Measurements from ENCODE around the gene TSPAN10.

TSPAN10 gene

DNA sequence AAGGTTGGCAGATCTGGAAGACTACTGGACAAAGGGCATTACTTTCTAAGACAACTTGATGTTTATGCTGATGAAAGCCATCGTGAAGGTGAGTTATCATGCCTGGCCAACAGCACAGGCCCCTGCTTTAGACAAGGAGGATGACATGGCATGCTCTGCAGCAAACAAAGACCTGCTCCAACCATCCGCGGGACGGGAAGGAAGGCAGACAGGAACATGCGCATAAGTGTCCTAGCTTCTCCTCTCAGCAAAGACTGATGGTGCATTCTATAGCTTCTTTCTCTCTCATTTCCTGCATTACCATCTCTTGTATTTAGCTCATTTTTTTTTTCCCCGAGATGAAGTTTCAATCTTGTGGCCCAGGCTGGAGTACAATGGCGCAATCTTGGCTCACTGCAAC is 5.5 kb upstream of the TSPAN10 start:
- no peak for DNase-seq (ENCODE audit: extremely low read depth in 1 of 2, low read depth in 1 of 2)

DNA sequence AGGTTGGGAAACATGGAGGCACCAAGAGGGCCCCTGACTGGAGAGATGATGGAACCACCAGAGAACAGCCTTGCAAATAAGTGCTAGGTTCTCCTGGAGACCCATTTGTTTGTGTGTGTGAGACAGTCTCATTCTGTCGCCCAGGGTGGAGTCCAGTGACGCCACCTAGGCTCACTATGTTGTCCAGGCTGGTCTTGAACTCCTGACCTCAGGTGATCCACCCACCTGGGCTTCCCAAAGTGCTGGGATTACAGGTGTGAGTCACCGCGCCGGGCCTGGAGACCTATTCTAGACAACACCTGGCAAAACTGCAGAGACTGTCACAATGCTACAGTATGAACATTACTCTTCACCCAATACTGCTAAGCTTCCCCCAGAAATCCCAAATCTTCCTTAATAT is 1.6 kb upstream of the TSPAN10 start:
- no peak for DNase-seq (ENCODE audit: extremely low read depth in 1 of 2, low read depth in 1 of 2)

DNA sequence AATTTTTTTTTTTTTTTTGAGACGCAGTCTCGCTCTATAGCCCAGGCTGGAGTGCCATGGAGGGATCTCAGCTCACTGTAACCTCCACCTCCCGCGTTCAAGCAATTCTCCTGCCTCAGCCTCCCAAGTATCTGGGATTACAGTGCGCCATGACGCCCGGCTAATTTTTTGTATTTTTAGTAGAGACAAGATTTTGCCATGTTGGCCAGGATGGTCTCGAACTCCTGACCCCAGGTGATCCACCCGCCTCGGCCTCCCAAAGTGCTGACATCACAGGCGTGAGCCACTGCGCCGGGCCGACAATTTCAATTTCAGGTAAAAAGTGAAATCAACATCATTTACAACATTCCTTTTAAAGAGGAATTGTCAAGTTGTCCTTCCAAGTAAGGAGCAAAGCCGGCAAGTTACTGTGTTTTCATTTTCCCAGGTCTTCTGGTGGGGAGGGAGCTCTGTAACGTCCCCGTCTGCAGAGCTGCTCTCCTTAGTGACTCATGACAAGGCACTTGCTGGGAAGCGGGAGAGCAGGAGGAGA is 957 bp upstream of the TSPAN10 start:
- no peak for DNase-seq (ENCODE audit: extremely low read depth in 1 of 2, low read depth in 1 of 2)

DNA sequence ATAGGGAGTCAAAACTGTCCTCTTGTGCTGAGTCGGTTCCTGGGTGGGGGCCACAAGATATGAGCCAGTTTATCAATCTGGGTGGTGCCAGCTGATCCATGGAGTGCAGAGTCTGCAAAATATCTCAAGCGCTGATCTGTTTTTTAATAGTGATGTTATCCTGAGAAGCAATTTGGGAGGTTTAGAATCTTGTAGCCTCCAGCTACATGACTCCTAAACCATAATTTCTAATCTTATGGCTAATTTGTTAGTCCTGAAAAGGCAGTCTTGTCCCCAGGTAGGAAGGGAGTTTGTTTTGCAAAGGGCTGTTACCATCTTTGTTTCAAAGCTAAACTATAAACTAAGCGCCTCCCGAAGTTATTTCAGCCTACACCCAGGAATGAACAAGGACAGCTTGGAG is 1.7 kb downstream of the TSPAN10 start:
- DNase-seq (ENCODE audit: extremely low read depth in 1 of 2, low read depth in 1 of 2): no peak

DNA sequence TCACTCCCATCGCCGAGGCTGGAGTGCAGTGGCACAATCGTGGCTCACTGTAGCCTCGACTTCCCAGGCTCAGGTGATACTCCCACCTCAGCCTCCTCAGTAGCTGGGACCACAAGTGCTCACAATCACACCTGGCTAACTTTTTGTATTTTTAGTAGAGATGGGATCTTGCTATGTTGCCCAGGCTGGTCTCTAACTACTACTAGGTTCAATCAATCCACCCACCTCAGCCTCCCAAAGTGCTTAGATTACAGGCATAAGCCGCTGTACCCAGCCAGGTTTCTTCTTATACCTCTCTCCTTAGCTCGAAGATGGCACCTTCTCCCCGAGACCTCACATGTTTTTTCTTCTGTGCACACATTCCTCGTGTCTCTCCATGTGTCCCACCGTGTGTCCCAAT is 3.0 kb downstream of the TSPAN10 start:
- no peak for DNase-seq (ENCODE audit: extremely low read depth in 1 of 2, low read depth in 1 of 2)

DNA sequence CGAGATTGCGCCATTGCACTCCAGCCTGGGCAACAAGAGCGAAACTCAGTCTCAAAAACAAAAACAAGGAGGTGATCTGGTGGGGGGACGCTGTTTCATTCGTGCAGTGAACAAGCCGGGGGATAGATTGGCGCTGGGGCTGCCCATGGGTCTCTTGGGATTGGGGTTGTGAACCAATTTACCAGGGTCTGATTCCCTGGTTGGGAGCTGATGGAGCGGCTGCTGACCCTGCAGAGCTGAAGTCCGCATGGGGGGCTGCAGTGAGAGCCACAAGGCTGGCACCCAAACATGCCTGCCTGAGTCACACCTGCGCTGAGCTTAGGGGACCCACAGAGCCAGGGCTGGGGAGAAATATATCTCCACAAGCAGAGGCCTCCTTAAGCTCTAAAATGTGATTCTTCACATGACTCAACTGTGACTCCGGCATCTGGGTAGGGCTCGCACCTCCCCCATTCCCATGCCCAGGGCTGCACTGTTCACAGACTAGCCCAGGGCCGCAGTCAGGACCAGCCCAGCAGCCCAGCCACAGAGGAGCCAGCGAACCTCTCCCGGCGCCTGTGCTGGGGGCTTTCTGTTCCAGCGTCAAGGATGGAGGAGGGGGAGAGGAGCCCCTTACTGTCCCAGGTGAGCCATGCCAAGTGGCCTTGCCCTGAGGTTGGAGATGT is 5.0 kb downstream of the TSPAN10 start:
- DNase-seq (ENCODE audit: extremely low read depth in 1 of 2, low read depth in 1 of 2): no peak

DNA sequence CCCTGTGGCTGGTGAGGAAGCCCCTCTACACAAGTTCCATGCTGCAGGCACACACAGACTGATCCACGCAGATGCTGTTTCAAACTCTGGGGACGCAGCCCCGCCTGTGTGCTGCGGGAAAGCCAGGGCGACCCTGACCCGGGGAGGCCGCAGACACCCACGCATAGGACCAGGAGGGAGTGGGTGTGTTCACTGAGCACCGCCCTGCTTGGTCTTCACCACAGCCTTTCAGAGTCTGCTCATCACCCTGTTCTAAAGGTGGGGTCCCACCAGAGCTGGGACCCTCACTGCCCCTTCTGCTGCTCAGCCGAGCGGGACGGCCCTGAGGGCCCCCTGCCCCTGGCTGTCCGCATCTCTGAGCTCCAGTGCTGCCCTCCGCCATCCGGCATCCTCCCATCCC is 7.5 kb downstream of the TSPAN10 start:
- DNase-seq (ENCODE audit: extremely low read depth in 1 of 2, low read depth in 1 of 2): no peak

DNA sequence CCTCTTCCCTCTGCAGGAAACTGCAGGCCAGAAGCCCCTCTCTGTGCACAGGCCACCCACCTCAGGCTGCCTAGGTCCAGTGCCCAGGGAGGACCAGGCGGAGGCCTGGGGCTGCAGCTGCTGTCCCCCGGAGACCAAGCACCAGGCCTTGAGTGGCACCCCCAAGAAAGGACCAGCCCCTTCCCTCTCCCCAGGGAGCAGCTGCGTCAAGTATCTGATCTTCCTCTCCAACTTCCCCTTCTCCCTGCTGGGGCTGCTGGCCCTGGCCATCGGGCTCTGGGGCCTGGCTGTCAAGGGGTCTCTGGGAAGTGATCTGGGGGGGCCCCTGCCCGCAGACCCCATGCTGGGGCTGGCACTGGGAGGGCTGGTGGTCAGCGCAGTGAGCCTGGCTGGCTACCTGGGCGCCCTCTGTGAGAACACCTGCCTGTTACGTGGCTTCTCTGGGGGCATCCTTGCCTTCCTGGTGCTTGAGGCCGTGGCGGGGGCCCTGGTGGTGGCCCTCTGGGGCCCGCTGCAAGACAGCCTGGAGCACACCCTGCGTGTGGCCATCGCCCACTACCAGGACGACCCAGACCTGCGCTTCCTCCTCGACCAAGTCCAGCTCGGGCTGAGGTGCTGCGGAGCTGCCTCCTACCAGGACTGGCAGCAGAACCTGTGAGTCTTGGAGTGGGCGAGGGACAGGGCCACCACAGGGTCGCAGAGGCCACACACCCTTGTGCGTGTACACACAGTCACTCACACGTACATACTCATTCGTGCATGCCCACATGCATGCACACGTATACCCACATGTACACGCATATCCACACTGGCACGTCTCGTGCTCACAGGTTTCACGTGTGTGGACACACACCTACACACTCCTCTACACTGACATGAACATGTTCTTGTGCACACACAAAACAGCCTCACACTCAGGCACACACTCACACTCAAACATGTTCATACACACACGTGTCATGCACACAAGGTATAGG is 8.3 kb downstream of the TSPAN10 start:
- DNase-seq (ENCODE audit: extremely low read depth in 1 of 2, low read depth in 1 of 2): no peak

DNA sequence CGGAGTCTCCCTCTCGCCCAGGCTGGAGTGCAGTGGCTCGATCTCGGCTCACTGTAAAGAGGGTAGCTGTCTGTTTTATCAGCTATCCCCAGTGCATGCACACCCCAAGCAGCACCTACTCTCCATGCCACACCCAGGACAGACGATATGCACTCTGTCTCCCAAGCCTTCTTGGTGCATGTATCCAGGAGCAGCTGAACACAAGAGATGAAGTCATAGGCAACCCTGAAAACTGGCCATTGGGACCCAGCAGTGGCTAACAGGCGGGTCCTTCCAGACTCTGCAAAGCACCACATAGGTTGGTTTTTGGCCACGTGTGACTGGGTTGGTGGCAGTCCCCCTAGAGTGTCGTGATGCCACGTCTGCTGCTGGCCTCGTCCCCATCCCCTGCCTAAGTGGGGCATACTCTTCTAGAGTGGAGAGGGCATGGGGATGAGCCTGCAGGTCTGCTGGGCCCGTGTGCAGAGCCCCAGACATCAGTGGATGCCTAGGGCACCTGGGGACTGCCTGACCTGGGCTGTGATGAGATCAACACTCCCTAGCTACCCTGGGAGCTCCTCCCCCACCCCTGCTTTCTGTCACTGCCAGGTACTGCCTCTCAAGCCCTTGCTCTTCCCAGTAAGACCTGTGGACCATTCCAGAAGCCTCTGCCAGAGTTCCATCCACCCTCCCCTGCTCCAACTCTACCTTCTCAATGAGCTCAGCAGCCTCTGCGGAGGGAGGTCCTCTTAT is 10.0 kb downstream of the TSPAN10 start:
- no peak for DNase-seq (ENCODE audit: extremely low read depth in 1 of 2, low read depth in 1 of 2)

DNA sequence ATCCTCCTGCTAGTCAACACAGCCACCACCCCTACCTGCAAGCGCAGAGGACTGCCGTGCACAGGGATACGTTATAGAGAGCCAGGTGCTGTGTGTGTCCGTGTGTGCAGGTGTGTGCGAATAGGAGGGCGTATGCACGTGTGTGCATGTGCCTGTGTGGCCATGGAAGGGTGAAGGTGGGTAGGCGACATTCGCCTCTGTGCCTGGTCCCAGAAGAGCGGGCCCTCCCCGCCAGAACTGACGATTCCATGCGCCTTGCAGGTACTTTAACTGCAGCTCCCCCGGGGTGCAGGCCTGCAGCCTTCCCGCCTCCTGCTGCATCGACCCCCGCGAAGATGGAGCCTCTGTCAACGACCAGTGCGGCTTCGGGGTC is 10.6 kb downstream of the TSPAN10 start:
- no peak for DNase-seq (ENCODE audit: extremely low read depth in 1 of 2, low read depth in 1 of 2)

DNA sequence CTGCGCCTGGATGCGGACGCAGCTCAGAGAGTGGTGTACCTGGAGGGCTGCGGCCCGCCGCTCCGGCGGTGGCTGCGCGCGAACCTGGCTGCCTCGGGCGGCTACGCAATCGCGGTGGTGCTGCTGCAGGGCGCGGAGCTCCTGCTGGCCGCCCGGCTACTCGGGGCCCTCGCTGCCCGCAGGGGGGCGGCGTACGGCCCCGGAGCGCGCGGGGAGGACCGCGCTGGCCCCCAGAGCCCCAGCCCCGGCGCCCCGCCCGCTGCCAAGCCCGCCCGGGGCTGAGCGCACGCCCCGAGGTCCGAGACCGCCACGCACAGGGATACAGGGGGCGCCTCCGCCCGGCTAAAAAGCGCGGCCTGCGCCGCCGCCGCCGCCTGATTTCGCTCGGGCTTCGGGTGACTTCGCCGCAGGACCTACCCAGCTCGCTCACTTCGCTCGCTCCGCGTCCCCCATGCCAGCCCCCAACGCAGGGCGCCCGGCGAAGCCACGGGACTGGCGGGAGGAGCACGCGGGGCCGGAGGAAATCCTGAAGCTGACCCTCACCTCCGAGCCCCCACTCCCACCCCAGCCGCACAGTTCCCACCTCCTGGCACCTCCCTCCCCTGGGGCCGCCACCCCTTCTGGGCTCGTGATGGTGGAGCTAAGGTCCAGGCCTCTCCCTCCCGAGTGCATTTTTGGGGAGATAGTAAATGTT is 11.2 kb downstream of the TSPAN10 start:
- DNase-seq (ENCODE audit: extremely low read depth in 1 of 2, low read depth in 1 of 2): no peak

DNA sequence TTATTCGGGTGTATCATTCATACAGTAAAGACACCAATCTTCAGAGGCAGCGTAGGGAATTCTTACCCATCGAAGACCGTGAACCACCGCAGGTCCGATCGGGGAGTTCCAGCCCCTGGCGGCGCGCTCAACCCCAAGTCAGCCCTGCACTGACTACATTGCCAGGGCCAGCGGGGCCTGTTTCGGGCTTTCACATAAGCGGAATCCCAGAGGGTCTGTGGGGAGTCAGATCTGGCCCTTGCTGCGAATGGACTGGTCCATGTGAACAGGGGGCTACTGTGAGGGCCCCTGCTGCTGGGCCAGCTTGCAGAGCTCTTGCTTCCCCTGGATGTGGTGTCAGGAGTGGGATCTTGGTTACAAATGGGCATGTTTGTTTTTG is 11.7 kb downstream of the TSPAN10 start:
- no peak for DNase-seq (ENCODE audit: extremely low read depth in 1 of 2, low read depth in 1 of 2)

DNA sequence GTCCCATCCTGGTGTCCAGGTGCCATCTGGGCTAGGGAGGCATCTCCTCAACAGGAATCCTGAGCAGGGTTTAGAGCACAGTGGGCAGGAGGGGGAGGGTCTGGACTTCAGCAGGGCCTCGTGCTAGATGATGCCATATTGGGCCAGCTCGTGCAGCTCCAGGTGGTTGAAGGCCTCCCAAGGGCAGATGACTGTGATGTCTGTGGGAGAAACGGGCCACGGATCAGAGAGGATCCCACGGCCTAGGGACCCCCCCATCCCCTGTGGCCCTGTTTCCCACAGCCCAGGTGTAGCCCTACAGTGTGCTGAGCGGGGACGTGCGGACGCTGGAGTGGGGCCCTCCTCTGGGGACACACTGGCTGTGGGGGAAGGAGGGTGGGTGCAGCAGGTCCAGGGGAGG is 14.0 kb downstream of the TSPAN10 start:
- no peak for DNase-seq (ENCODE audit: extremely low read depth in 1 of 2, low read depth in 1 of 2)

DNA sequence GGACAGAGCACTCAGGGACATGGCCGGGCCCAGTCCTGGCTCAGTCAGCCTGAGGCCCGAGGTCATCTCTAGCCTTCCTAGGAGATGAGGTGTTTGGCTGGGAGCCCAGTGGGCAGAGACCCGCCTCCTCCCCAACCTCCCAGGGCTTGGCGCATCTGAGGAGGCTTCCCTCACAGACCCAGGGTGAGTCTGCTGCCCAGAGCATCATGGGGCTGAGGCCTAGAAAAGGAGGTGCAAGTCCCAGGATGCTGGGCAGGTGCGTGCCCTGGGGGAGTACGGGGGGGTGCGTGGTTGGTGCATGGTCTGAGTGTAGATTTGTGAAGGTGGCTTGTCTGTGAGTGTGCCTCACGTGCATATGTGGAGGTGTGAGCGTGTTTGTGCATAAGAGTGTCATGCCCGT is 14.7 kb downstream of the TSPAN10 start:
- DNase-seq (ENCODE audit: extremely low read depth in 1 of 2, low read depth in 1 of 2): no peak

DNA sequence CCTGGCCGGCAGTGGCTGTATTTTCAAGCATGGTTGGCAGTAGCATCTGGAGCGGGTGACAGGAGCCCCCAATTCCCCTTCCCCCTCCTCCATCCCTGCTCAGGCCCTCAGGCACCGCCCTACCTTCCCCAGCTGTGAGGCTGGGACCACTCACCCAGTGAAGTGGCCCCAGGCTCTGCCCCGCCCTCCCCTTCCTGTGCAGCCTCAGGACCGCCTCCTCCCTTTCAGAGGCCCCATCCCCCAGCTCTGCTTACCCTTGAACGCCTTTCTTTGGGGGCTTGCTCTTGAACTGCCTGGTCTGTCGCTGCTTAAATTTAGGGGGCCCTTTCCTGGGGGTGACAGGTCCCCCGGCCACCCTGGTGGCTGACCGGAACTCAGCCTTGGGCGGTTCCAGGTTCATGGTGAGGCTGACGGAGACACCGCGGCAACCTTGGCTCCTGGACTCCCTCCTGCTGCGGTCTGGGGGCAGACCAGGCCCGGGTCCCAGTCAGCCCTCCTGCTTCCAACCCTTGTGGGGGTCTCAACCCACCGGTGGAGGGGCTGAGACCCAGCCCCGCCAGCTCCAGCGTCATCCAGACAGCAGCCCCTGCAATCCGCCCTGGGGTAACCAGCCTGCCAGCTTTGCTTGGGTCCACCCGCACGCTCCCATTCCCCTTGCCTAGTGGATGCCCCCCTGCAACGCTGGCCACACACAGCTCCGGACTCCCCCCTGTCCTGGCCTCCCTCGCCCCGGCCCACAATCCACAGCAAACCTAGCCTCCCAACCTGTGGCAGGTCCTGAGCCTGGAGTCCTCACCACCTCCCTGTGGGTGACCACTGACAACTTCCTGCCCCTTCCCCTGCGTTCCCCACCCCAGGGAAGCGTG is 16.1 kb downstream of the TSPAN10 start:
- DNase-seq (ENCODE audit: extremely low read depth in 1 of 2, low read depth in 1 of 2): no peak

DNA sequence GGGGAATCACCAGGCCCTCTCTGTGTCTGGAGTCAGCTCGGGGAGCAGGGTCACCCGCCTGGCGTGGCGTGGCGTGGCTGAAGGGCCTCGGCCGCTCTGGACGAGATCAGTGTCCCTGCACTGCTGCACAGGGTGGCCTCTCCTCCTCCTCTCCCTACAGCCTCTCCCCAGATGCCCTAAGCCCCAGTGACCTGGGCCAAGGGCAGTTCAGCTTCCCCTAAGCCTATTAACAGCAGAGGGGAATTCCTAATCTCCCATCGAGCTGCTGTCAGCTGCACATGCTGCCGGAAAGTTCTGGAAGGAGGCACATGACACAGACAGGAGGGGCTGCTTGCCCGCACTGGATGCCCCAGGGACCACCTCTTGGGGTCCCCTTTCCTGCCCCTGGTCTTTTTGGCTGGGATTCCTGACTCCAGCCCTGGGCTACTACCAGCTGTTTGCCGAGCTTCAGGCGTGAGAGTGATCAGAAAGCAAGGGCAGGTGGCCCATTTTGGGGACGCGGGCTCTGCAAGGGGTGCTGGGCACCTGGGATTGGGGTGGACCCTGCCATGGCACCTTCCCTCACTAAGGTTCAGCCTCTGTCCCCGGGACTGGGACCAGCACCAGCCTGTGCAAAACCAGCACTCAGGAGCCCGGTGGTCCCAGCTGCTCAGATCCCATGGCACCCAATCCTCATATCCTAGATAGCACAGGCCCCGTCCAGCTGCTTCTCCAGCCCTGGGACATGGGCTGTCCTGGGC is 18.6 kb downstream of the TSPAN10 start:
- no peak for DNase-seq (ENCODE audit: extremely low read depth in 1 of 2, low read depth in 1 of 2)

DNA sequence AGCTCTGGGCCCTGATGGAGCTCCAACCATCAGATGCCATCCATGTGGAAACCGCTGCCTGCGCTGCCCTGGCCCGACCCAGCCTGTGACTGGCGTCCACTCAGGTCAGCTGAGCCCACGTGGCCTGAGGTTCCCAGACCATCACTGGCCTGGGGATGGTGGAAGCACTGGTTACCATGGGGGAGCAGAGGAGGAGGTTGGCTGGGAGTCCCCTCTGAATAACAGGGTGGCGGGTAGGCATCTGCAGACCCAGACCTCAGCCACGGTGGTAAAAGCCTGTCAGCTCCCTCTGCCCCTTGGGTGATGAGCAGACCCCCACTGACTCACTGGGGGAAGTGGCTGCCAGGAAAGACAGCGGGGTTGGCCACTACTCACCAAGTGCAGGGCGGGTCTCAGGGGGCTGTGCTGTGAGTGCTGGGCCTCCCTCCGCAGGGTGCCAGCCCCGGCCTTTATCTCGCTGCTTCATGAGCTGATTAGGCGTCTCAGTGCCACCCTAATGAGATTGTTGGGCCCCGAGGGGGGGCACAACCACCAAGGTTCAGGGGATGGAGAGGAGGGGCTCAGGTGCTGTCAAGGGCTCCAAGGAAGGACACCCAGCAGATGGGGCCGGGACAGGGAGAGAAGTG is 19.2 kb downstream of the TSPAN10 start, which contains the start of gene PDE6G:
PDE6G (minus strand) TSS at position 425 of the 626 bp plus-strand sequence. CDS start 3,237 bp downstream, outside the sequence.
- no peak for DNase-seq (ENCODE audit: extremely low read depth in 1 of 2, low read depth in 1 of 2)

DNA sequence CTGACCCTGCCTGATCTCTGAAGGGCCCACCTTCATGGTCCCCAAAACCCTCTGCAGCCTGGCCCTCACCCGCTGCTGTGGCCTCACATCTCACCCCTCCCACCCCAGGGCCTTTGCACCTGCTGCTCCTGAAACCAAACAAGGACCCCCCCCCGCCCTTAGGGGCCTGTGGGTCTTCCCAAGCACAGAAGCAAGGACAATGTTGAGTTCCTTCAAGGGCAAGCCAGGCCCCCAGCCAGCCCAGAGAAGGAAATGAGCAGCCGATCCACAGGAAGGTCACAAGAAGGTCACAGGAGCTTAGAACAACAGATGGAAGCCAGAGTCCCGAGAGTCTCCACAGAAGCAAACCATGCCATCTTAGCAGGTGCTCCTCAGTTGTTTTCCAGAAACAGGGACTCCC is 19.8 kb downstream of the TSPAN10 start:
- DNase-seq (ENCODE audit: extremely low read depth in 1 of 2, low read depth in 1 of 2): no peak

DNA sequence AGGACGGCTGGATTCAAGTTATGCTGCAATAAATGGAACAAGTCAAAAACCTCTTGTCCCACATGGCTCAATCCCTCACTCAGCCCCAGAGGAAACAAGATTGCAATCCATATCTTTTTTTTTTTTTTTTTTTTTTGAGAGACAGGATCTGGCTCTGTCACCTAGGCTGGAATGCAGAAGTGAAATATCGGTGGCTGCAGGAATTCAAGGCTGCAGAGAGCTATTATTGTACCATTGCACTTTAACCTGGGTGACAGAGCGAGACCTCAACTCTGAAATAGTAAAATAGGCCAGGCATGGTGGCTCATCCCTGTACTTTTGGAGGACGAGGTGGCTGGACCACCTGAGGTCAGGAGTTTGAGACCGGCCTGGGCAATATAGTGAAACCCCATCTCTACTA is 22.0 kb downstream of the TSPAN10 start:
- no peak for DNase-seq (ENCODE audit: extremely low read depth in 1 of 2, low read depth in 1 of 2)
